Measurements from ENCODE around the gene DPYSL3.

The DPYSL3 gene

DNA sequence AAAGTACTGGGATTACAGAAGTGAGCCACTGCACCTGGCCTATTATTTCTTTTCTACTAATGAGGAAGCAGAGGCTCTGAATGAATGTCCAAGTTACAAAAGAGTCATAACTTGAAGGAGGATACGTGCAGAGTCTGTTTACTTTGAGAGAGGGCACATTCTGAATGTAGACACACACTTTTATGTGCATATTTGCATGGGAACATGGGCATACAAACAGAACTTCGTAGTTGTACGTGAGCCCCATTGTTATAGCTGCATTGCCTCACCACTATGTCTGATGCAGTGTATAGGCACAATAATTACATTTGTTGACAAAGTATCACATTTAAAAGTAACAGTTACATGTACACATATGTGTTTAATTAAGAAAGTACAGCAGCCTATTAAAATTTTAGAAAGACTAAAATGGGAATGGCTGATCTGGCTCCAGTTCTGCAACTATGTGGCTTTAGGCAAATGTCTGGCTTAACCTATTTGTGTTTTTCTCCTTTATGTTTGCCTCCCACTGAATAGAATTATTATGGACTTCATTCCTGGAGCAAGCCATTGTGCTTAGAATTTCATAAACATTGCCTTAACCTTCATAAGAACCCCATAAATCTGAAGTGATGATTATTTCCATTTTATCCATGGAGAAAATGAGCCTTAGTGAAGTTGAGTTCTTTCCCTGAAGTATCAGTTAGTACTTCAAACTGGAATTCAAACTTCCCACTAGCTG, 3.0 kb upstream of the DPYSL3 start:
- TF ChIP-seq, protein P1, sequence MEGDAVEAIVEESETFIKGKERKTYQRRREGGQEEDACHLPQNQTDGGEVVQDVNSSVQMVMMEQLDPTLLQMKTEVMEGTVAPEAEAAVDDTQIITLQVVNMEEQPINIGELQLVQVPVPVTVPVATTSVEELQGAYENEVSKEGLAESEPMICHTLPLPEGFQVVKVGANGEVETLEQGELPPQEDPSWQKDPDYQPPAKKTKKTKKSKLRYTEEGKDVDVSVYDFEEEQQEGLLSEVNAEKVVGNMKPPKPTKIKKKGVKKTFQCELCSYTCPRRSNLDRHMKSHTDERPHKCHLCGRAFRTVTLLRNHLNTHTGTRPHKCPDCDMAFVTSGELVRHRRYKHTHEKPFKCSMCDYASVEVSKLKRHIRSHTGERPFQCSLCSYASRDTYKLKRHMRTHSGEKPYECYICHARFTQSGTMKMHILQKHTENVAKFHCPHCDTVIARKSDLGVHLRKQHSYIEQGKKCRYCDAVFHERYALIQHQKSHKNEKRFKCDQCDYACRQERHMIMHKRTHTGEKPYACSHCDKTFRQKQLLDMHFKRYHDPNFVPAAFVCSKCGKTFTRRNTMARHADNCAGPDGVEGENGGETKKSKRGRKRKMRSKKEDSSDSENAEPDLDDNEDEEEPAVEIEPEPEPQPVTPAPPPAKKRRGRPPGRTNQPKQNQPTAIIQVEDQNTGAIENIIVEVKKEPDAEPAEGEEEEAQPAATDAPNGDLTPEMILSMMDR (conservative IDR thresholded peaks at IDR 0.05) = no peak
- H3K27ac ChIP-seq = peak overlapping the region; percentile 61

GRCh38 chr5:147510885-147511284, 1.0 kb upstream of the DPYSL3 start:
- TF ChIP-seq, protein P1 (conservative IDR thresholded peaks at IDR 0.05) = no peak
- H3K27ac ChIP-seq = peak overlapping the region; percentile 65

- H3K27ac ChIP-seq = peak overlapping the region; percentile 65
- TF ChIP-seq, protein P1 (conservative IDR thresholded peaks at IDR 0.05) = no peak
These were observed 693 bp downstream of the DPYSL3 start for GRCh38 chr5:147509041-147509709.

DNA sequence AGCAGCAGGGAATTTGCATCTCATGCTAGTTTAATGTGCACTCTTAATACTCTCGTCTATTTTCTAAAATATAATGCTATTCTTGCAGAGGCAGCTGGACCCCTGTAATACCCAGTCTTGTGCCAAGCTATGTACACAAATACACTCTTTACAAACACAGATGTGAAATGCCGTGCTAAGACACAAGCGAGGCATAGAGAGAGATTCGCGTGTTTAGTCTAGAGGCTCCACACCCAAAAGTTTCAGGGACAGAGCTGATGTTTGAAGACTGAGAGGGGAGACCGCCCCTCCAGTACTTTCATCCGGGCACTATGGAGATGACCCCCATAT, 1.2 kb downstream of the DPYSL3 start:
- peak overlapping the region; percentile 65; the same call in 1 of the 2 replicates for H3K27ac ChIP-seq

DNA sequence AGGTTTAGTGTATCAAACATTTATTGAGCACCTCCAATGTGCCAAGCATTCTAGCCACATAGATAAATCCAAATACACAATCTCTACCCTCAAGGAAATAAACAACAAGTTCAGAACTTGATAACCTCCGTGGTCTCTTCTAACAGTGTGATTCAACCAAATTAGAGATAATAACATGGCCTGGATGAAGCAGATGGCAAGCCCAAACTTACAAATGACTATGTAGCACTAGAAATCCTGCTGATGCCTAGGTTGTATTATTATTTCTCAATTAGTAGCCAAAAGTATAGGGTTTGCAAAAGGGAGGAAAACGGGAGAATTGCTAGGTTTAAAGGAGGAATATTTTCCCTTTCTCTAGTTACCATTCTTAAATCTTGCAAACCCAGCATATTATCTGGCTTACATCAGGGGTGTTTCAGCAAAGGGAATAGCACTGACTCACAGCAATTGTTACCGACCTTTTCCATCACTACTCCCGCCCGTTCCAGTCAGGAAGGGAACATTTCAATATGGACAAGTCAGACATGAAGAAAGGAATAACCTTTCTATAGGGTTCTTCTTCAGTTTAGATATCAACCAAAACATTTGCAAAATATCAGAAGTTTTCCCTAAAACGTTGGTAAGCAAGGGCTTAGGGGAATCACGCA, 2.3 kb downstream of the DPYSL3 start:
- H3K27ac ChIP-seq = no peak overlapping the region
- TF ChIP-seq, protein P1 (conservative IDR thresholded peaks at IDR 0.05) = no peak

More for the DNA sequence above, 1.2 kb downstream of the DPYSL3 start:
- TF ChIP-seq, protein P1 (conservative IDR thresholded peaks at IDR 0.05) = no peak

- no peak overlapping the region for H3K27ac ChIP-seq
- TF ChIP-seq, protein P1 (conservative IDR thresholded peaks at IDR 0.05) = no peak
These were observed 5.3 kb downstream of the DPYSL3 start for GRCh38 chr5:147504535-147504934.

GRCh38 chr5:147504011-147504410, 5.9 kb downstream of the DPYSL3 start:
- H3K27ac ChIP-seq = no peak overlapping the region
- TF ChIP-seq, protein P1 (conservative IDR thresholded peaks at IDR 0.05) = no peak

All from VCaP (cell line).